GM23338 (cell line): ENCODE measurements around the gene NDEL1.

Experiments
- CREB1 ChIP-seq: fragments of 250-450 bp; sonication (Bioruptor Pico); IDR thresholded peaks from 2 replicates; pipeline ENCODE4 v1.5.0; 2020; ENCODE audit warnings: low read depth, mild to moderate bottlenecking, moderate library complexity
- EZH2phosphoT487 ChIP-seq: fragments of 200-600 bp; sonication (generic); IDR thresholded peaks from one replicate; pipeline ENCODE4 v1.8.1; 2018; ENCODE audit warnings: antibody characterized with exemption; ENCODE audit not compliant: unreplicated experiment
- TF ChIP-seq, protein P1 (sequence below), 2 experiments: fragments of 200-600 bp in 1 of 2; sonication (generic) in 1 of 2; conservative IDR thresholded peaks; 2 replicates each; pipeline versions ENCODE4 v1.5.1 to v1.6.1; 2016 to 2017; ENCODE audit warnings: antibody characterized with exemption in 2 of 2, low read depth in 2 of 2, mild to moderate bottlenecking in 2 of 2, moderate library complexity in 1 of 2

DNA sequence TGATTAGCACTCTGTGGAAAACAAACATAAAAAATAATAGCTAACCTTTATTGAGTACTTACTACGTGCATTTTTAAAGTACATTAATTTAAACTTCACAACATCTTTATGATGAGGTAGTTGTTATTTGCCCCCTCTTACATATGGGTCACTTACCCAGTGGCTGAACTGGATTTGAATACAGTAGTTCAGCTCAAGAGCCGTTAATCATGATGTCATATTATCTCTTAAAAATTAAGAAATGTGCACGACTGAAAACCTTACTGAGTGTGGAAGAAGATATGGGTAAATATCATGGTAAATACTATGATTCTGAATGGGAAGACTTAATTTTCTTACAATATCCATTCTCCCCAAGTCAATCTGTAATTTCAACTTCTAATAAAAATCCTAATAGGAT lies 17.6 kb downstream of the NDEL1 start:
- TF ChIP-seq, protein P1, sequence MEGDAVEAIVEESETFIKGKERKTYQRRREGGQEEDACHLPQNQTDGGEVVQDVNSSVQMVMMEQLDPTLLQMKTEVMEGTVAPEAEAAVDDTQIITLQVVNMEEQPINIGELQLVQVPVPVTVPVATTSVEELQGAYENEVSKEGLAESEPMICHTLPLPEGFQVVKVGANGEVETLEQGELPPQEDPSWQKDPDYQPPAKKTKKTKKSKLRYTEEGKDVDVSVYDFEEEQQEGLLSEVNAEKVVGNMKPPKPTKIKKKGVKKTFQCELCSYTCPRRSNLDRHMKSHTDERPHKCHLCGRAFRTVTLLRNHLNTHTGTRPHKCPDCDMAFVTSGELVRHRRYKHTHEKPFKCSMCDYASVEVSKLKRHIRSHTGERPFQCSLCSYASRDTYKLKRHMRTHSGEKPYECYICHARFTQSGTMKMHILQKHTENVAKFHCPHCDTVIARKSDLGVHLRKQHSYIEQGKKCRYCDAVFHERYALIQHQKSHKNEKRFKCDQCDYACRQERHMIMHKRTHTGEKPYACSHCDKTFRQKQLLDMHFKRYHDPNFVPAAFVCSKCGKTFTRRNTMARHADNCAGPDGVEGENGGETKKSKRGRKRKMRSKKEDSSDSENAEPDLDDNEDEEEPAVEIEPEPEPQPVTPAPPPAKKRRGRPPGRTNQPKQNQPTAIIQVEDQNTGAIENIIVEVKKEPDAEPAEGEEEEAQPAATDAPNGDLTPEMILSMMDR (conservative IDR thresholded peaks at IDR 0.05; ENCODE audit: low read depth in 2 of 2): no peak
- TF ChIP-seq EZH2phosphoT487 (no peak), CREB1 (CRISPR knock-in tag) (no peak)
